HEK293T (cell line): ENCODE data around the gene H6PD.

ENCODE experiments used
- CTCF ChIA-PET: fragments of 350-600 bp; formaldehyde crosslinking; extraction: SDS; loops from one replicate; lab custom pipeline; 2021; ENCODE audit warnings: antibody characterized with exemption, inconsistent platforms; lab: Yijun Ruan, JAX
- POLR2A ChIA-PET: fragments of 350-600 bp; formaldehyde crosslinking; extraction: SDS; loops from one replicate; lab custom pipeline; 2020; ENCODE audit warnings: antibody characterized with exemption, inconsistent platforms; lab: Yijun Ruan, JAX
- DNase-seq: peaks from one replicate; pipeline ENCODE4 v3.0.0; 2012; ENCODE audit warnings: mixed read lengths; ENCODE audit errors: extremely low spot score
- ARNT ChIP-seq: fragments of 450-650 bp; IDR thresholded peaks from 2 replicates; pipeline ENCODE4 v1.6.1; 2017; ENCODE audit warnings: mild to moderate bottlenecking
- BHLHE40 ChIP-seq: fragments of 450-650 bp; IDR thresholded peaks from 2 replicates; pipeline ENCODE4 v1.6.1; 2016; ENCODE audit warnings: mild to moderate bottlenecking, moderate library complexity, borderline replicate concordance
- CTBP1 ChIP-seq: fragments of 450-650 bp; IDR thresholded peaks from 2 replicates; pipeline ENCODE4 v1.6.1; 2016; ENCODE audit warnings: borderline replicate concordance
- ELF4 ChIP-seq: fragments of 450-650 bp; IDR thresholded peaks from 2 replicates; pipeline ENCODE4 v1.6.1; 2017; ENCODE audit warnings: antibody characterized with exemption
- FOXA1 ChIP-seq: fragments of 450-650 bp; IDR thresholded peaks from 2 replicates; pipeline ENCODE4 v1.6.1; 2016; ENCODE audit warnings: mild to moderate bottlenecking
- FOXK2 ChIP-seq: fragments of 450-650 bp; IDR thresholded peaks from 2 replicates; pipeline ENCODE4 v1.6.1; 2016; ENCODE audit warnings: mild to moderate bottlenecking
- FOXM1 ChIP-seq: fragments of 450-650 bp; IDR thresholded peaks from 2 replicates; pipeline ENCODE4 v1.6.1; 2017; ENCODE audit warnings: mild to moderate bottlenecking, borderline replicate concordance
- HDGF ChIP-seq: fragments of 450-650 bp; IDR thresholded peaks from 2 replicates; pipeline ENCODE4 v1.6.1; 2017; ENCODE audit warnings: antibody characterized with exemption, borderline replicate concordance
- L3MBTL2 ChIP-seq: fragments of 450-650 bp; conservative IDR thresholded peaks from 2 replicates; pipeline ENCODE4 v1.6.1; 2016; ENCODE audit warnings: mild to moderate bottlenecking
- LEF1 ChIP-seq: fragments of 450-650 bp; IDR thresholded peaks from 2 replicates; pipeline ENCODE4 v1.6.1; 2017; ENCODE audit warnings: mild to moderate bottlenecking, borderline replicate concordance
- NFRKB ChIP-seq: fragments of 450-650 bp; IDR thresholded peaks from 2 replicates; pipeline ENCODE4 v1.6.1; 2016; ENCODE audit warnings: mild to moderate bottlenecking, moderate library complexity
- SP1 ChIP-seq: fragments of 450-650 bp; IDR thresholded peaks from 2 replicates; pipeline ENCODE4 v1.6.1; 2017
- SUZ12 ChIP-seq: fragments of 450-650 bp; IDR thresholded peaks from 2 replicates; pipeline ENCODE4 v1.6.1; 2016; ENCODE audit warnings: mild to moderate bottlenecking
- TARDBP ChIP-seq: fragments of 450-650 bp; IDR thresholded peaks from 2 replicates; pipeline ENCODE4 v1.6.1; 2016
- ZNF384 ChIP-seq: fragments of 450-650 bp; IDR thresholded peaks from 2 replicates; pipeline ENCODE4 v1.6.1; 2016
- TF ChIP-seq, protein P1 (sequence below): fragments of 450-650 bp; IDR thresholded peaks from 2 replicates; pipeline ENCODE4 v1.6.1; 2016

H6PD gene

DNA sequence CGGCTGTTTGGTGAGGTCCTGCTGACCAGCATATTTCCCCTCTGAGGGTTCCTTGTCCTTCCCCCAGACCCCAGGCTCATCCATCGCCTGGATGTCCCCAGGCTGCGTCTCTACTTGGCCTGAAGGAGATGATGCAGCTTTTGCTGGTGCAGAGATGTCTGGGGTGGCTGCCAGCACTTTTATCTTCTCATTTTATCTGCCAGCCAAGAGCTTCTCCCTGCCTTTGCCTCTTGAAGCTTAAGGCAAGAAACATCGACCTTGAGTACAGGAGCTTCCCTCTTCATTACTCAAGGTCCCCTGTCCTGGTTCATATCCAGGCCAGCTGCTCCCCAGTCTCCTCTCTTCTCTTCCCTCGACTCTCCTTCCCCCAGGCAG, 9.2 kb upstream of the H6PD start:
- TF ChIP-seq SP1 (no peak), BHLHE40 (no peak), HDGF (no peak), ELF4 (no peak), TARDBP (no peak), NFRKB (no peak), FOXK2 (no peak), FOXA1 (no peak), CTBP1 (no peak), ZNF384 (no peak), SUZ12 (no peak), L3MBTL2 (no peak), ARNT (no peak), FOXM1 (no peak), LEF1 (no peak)
- TF ChIP-seq, protein P1, sequence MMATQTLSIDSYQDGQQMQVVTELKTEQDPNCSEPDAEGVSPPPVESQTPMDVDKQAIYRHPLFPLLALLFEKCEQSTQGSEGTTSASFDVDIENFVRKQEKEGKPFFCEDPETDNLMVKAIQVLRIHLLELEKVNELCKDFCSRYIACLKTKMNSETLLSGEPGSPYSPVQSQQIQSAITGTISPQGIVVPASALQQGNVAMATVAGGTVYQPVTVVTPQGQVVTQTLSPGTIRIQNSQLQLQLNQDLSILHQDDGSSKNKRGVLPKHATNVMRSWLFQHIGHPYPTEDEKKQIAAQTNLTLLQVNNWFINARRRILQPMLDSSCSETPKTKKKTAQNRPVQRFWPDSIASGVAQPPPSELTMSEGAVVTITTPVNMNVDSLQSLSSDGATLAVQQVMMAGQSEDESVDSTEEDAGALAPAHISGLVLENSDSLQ, result no peak
- ChIA-PET POLR2A (interaction anchor here (1.6 kb wide), 1 partner anchor 9 kb away, joined by 8 read pairs; the partner anchor contains the start of gene H6PD), CTCF (no interaction called here)
- DNase-seq, result no peak

- no peak for DNase-seq
Measured at GRCh38 chr1:9228609-9229008, 6.0 kb upstream of the H6PD start.

GRCh38 chr1:9229549-9229948, 5.0 kb upstream of the H6PD start:
- DNase-seq, result no peak
- ChIA-PET CTCF (interaction anchor here (0.8 kb wide), 1 partner anchor 19 kb away, joined by 3 read pairs; no protein-coding TSS in a partner anchor), POLR2A (no interaction called here)
- no peak for TF ChIP-seq FOXA1
- TF ChIP-seq FOXM1, result no peak
- TF ChIP-seq NFRKB, result no peak
- TF ChIP-seq L3MBTL2, result no peak
- TF ChIP-seq HDGF, result no peak
- TF ChIP-seq, protein P1, result no peak
- no peak for TF ChIP-seq LEF1
- TF ChIP-seq SP1, result no peak
- TF ChIP-seq BHLHE40, result no peak
- TF ChIP-seq ARNT, result no peak
- no peak for TF ChIP-seq ZNF384
- no peak for TF ChIP-seq SUZ12
- TF ChIP-seq FOXK2, result no peak
- TF ChIP-seq TARDBP, result no peak
- TF ChIP-seq ELF4, result no peak
- TF ChIP-seq CTBP1, result no peak

More at GRCh38 chr1:9228609-9229008, 6.0 kb upstream of the H6PD start:
- POLR2A ChIA-PET, result no interaction called here
- CTCF ChIA-PET, result no interaction called here
- TF ChIP-seq SP1 (no peak), L3MBTL2 (no peak), FOXK2 (no peak), ZNF384 (no peak), BHLHE40 (no peak), SUZ12 (no peak)

- no peak for TF ChIP-seq ZNF384
- no peak for TF ChIP-seq ARNT
- TF ChIP-seq L3MBTL2, result no peak
- TF ChIP-seq ELF4, result no peak
- TF ChIP-seq FOXK2, result no peak
- no peak for TF ChIP-seq NFRKB
- TF ChIP-seq, protein P1, result no peak
- ChIA-PET CTCF (no interaction called here), POLR2A (no interaction called here)
- DNase-seq, result no peak
Measured at GRCh38 chr1:9230869-9231533, 3.6 kb upstream of the H6PD start.

GRCh38 chr1:9231648-9232332, 2.8 kb upstream of the H6PD start:
- TF ChIP-seq L3MBTL2 (no peak), CTBP1 (no peak), SUZ12 (no peak), FOXM1 (no peak), FOXK2 (no peak), ZNF384 (no peak), TARDBP (no peak), SP1 (no peak)
- TF ChIP-seq, protein P1, result no peak
- ChIA-PET POLR2A (no interaction called here), CTCF (no interaction called here)
- no peak for DNase-seq
